ENCODE results near the gene KCNS1. TPM values are rescaled to one million over a fixed set of nuclear protein-coding genes. Genes with fewer than 3 reads are reported as not detected.

Gene KCNS1
- total RNA-seq, 1 experiment from 2014 or later = 1.2 TPM

DNA sequence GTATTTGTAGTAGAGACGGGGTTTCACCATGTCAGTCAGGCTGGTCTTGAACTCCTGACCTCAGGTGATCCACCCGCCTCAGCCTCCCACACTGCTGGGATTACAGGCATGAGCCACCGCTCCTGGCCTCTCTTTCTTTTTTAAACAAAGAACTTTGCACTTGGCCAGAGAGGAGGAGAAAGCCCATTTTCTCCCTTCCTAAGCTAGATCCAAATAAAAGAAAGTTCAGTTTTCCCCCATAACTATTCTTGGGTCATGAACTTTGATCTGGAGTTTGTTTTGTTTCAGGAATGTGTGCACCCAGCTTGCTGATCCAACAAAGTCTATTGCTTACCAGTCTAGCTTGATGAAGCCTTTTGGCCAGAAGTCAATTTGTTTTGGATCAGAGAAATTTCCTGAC, 23.4 kb downstream of the KCNS1 start:
- CTCF ChIA-PET = interaction anchor here (0.6 to 2.5 kb wide), 3 partner anchors 18 to 118 kb away, joined by 3 to 6 read pairs (median 6); partner anchors contain the start of gene TOMM34
- ATAC-seq = no peak
- Mint-ChIP-seq H3K4me1 (peaks cover 20% of the 10 kb centered on the region), H3K27me3 (ENCODE audit: low read depth) (no peaks in the 10 kb centered on the region), H3K36me3 (peaks cover 36% of the 10 kb centered on the region), H3K27ac (no peak overlapping the region), H3K4me3 (no peak overlapping the region), H3K9me3 (peaks cover 11% of the 10 kb centered on the region)
- POLR2A ChIA-PET = no interaction called here
- TF ChIP-seq CBFB (CRISPR knock-in tag; IDR thresholded peaks at IDR 0.05; ENCODE audit: low read depth) (no peak), NR1H2 (CRISPR knock-in tag; IDR thresholded peaks at IDR 0.05) (no peak), ZNF317 (CRISPR knock-in tag; IDR thresholded peaks at IDR 0.05; ENCODE audit: borderline replicate concordance, low read depth) (no peak), FOXJ3 (CRISPR knock-in tag; IDR thresholded peaks at IDR 0.05; ENCODE audit: borderline replicate concordance) (no peak), ZNF416 (CRISPR knock-in tag; IDR thresholded peaks at IDR 0.05) (no peak), GTF2I (CRISPR knock-in tag; conservative IDR thresholded peaks at IDR 0.05) (no peak), FOXP1 (CRISPR knock-in tag; IDR thresholded peaks at IDR 0.05; ENCODE audit: borderline replicate concordance) (no peak), OVOL2 (CRISPR knock-in tag; IDR thresholded peaks at IDR 0.05; ENCODE audit: borderline replicate concordance) (no peak), JUN (CRISPR knock-in tag; IDR thresholded peaks at IDR 0.05) (no peak), ZNF138 (CRISPR knock-in tag; conservative IDR thresholded peaks at IDR 0.05) (no peak), KAT7 (CRISPR knock-in tag; IDR thresholded peaks at IDR 0.05; ENCODE audit: borderline replicate concordance) (no peak)
- TF ChIP-seq, protein P1, sequence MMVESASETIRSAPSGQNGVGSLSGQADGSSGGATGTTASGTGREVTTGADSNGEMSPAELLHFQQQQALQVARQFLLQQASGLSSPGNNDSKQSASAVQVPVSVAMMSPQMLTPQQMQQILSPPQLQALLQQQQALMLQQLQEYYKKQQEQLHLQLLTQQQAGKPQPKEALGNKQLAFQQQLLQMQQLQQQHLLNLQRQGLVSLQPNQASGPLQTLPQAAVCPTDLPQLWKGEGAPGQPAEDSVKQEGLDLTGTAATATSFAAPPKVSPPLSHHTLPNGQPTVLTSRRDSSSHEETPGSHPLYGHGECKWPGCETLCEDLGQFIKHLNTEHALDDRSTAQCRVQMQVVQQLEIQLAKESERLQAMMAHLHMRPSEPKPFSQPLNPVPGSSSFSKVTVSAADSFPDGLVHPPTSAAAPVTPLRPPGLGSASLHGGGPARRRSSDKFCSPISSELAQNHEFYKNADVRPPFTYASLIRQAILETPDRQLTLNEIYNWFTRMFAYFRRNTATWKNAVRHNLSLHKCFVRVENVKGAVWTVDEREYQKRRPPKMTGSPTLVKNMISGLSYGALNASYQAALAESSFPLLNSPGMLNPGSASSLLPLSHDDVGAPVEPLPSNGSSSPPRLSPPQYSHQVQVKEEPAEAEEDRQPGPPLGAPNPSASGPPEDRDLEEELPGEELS (CRISPR knock-in tag; IDR thresholded peaks at IDR 0.05) = no peak
- TF ChIP-seq, protein P2, sequence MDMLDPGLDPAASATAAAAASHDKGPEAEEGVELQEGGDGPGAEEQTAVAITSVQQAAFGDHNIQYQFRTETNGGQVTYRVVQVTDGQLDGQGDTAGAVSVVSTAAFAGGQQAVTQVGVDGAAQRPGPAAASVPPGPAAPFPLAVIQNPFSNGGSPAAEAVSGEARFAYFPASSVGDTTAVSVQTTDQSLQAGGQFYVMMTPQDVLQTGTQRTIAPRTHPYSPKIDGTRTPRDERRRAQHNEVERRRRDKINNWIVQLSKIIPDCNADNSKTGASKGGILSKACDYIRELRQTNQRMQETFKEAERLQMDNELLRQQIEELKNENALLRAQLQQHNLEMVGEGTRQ (CRISPR knock-in tag; IDR thresholded peaks at IDR 0.05) = no peak
- TF ChIP-seq, protein P3, sequence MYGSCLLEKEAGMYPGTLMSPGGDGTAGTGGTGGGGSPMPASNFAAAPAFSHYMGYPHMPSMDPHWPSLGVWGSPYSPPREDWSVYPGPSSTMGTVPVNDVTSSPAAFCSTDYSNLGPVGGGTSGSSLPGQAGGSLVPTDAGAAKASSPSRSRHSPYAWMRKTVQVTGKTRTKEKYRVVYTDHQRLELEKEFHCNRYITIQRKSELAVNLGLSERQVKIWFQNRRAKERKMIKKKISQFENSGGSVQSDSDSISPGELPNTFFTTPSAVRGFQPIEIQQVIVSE (CRISPR knock-in tag; IDR thresholded peaks at IDR 0.05; ENCODE audit: borderline replicate concordance) = no peak
- TF ChIP-seq, protein P4, sequence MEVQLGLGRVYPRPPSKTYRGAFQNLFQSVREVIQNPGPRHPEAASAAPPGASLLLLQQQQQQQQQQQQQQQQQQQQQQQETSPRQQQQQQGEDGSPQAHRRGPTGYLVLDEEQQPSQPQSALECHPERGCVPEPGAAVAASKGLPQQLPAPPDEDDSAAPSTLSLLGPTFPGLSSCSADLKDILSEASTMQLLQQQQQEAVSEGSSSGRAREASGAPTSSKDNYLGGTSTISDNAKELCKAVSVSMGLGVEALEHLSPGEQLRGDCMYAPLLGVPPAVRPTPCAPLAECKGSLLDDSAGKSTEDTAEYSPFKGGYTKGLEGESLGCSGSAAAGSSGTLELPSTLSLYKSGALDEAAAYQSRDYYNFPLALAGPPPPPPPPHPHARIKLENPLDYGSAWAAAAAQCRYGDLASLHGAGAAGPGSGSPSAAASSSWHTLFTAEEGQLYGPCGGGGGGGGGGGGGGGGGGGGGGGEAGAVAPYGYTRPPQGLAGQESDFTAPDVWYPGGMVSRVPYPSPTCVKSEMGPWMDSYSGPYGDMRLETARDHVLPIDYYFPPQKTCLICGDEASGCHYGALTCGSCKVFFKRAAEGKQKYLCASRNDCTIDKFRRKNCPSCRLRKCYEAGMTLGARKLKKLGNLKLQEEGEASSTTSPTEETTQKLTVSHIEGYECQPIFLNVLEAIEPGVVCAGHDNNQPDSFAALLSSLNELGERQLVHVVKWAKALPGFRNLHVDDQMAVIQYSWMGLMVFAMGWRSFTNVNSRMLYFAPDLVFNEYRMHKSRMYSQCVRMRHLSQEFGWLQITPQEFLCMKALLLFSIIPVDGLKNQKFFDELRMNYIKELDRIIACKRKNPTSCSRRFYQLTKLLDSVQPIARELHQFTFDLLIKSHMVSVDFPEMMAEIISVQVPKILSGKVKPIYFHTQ (CRISPR knock-in tag; IDR thresholded peaks at IDR 0.05) = no peak
- TF ChIP-seq, protein P5, sequence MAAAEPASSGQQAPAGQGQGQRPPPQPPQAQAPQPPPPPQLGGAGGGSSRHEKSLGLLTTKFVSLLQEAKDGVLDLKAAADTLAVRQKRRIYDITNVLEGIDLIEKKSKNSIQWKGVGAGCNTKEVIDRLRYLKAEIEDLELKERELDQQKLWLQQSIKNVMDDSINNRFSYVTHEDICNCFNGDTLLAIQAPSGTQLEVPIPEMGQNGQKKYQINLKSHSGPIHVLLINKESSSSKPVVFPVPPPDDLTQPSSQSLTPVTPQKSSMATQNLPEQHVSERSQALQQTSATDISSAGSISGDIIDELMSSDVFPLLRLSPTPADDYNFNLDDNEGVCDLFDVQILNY (CRISPR knock-in tag; IDR thresholded peaks at IDR 0.05) = no peak
- TF ChIP-seq, protein P6, sequence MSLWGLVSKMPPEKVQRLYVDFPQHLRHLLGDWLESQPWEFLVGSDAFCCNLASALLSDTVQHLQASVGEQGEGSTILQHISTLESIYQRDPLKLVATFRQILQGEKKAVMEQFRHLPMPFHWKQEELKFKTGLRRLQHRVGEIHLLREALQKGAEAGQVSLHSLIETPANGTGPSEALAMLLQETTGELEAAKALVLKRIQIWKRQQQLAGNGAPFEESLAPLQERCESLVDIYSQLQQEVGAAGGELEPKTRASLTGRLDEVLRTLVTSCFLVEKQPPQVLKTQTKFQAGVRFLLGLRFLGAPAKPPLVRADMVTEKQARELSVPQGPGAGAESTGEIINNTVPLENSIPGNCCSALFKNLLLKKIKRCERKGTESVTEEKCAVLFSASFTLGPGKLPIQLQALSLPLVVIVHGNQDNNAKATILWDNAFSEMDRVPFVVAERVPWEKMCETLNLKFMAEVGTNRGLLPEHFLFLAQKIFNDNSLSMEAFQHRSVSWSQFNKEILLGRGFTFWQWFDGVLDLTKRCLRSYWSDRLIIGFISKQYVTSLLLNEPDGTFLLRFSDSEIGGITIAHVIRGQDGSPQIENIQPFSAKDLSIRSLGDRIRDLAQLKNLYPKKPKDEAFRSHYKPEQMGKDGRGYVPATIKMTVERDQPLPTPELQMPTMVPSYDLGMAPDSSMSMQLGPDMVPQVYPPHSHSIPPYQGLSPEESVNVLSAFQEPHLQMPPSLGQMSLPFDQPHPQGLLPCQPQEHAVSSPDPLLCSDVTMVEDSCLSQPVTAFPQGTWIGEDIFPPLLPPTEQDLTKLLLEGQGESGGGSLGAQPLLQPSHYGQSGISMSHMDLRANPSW (CRISPR knock-in tag; conservative IDR thresholded peaks at IDR 0.05; ENCODE audit: low read depth) = no peak
- TF ChIP-seq, protein P7, sequence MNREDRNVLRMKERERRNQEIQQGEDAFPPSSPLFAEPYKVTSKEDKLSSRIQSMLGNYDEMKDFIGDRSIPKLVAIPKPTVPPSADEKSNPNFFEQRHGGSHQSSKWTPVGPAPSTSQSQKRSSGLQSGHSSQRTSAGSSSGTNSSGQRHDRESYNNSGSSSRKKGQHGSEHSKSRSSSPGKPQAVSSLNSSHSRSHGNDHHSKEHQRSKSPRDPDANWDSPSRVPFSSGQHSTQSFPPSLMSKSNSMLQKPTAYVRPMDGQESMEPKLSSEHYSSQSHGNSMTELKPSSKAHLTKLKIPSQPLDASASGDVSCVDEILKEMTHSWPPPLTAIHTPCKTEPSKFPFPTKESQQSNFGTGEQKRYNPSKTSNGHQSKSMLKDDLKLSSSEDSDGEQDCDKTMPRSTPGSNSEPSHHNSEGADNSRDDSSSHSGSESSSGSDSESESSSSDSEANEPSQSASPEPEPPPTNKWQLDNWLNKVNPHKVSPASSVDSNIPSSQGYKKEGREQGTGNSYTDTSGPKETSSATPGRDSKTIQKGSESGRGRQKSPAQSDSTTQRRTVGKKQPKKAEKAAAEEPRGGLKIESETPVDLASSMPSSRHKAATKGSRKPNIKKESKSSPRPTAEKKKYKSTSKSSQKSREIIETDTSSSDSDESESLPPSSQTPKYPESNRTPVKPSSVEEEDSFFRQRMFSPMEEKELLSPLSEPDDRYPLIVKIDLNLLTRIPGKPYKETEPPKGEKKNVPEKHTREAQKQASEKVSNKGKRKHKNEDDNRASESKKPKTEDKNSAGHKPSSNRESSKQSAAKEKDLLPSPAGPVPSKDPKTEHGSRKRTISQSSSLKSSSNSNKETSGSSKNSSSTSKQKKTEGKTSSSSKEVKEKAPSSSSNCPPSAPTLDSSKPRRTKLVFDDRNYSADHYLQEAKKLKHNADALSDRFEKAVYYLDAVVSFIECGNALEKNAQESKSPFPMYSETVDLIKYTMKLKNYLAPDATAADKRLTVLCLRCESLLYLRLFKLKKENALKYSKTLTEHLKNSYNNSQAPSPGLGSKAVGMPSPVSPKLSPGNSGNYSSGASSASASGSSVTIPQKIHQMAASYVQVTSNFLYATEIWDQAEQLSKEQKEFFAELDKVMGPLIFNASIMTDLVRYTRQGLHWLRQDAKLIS (CRISPR knock-in tag; IDR thresholded peaks at IDR 0.05; ENCODE audit: borderline replicate concordance) = no peak
- TF ChIP-seq, protein P8, sequence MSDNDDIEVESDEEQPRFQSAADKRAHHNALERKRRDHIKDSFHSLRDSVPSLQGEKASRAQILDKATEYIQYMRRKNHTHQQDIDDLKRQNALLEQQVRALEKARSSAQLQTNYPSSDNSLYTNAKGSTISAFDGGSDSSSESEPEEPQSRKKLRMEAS (CRISPR knock-in tag; IDR thresholded peaks at IDR 0.05) = no peak
- DNase-seq (ENCODE audit: low spot score) = no peak

Data from WTC11 (cell line).